ENCODE results near the gene CYB5A.
A peak's percentile ranks its signal among the peaks of the same experiment; 100 is the strongest.

The CYB5A gene

DNA sequence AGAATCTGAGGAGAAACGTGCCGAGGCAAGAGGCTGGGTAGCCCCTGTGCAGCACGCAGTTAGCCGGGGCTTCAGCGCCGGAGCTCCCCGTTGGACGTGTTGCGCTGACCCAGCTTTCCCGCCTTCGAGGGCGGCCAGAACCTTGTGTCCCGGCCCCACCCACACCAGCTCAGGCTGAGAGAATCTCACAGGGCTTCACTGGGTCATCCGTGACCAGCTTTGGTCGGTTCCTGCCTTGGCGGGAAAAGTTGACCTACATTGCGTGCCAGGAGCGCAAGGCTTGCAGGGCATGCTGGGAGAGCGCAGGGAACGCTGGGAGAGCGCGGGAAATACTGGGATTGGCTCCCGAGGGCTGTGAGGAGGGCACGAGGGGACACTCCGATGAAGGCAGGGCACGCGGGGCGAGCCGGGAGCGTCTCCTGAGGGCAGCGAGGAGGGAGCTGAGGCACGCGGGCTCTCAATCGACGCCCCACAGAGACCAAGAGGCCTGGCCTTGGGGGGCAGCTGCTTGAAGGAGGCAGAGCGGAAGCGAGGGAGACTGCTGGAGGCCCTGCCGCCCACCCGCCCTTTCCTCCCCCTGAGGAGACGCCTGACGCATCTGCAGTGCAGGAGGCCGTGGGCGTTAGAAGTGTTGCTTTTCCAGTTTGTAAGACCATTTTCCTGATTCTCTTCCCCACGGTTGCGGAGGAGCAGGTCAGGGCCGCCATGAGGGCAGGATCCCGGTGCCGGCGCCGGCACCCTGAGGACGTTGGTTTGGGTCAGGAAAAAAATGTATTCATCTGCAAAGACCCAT is 23.9 kb upstream of the CYB5A start, which contains the start of gene C18orf63:
TSS of gene C18orf63 (plus strand) at position 376 of the 793 bp plus-strand sequence. CDS start 2,027 bp downstream, outside the sequence.
- DNase-seq (ENCODE audit: low read depth, low spot score) = no peak
- in situ Hi-C loops (cut with HindIII; ENCODE audit: low sequenced_read_pairs) = no loop called here
- no peak within 1 kb of the TSS for H3K4me3 ChIP-seq (ENCODE audit: low read depth, low read length)
- TF ChIP-seq, protein P1, sequence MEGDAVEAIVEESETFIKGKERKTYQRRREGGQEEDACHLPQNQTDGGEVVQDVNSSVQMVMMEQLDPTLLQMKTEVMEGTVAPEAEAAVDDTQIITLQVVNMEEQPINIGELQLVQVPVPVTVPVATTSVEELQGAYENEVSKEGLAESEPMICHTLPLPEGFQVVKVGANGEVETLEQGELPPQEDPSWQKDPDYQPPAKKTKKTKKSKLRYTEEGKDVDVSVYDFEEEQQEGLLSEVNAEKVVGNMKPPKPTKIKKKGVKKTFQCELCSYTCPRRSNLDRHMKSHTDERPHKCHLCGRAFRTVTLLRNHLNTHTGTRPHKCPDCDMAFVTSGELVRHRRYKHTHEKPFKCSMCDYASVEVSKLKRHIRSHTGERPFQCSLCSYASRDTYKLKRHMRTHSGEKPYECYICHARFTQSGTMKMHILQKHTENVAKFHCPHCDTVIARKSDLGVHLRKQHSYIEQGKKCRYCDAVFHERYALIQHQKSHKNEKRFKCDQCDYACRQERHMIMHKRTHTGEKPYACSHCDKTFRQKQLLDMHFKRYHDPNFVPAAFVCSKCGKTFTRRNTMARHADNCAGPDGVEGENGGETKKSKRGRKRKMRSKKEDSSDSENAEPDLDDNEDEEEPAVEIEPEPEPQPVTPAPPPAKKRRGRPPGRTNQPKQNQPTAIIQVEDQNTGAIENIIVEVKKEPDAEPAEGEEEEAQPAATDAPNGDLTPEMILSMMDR (IDR thresholded peaks at IDR 0.05; ENCODE audit: low read depth, low read length) = no peak

DNA sequence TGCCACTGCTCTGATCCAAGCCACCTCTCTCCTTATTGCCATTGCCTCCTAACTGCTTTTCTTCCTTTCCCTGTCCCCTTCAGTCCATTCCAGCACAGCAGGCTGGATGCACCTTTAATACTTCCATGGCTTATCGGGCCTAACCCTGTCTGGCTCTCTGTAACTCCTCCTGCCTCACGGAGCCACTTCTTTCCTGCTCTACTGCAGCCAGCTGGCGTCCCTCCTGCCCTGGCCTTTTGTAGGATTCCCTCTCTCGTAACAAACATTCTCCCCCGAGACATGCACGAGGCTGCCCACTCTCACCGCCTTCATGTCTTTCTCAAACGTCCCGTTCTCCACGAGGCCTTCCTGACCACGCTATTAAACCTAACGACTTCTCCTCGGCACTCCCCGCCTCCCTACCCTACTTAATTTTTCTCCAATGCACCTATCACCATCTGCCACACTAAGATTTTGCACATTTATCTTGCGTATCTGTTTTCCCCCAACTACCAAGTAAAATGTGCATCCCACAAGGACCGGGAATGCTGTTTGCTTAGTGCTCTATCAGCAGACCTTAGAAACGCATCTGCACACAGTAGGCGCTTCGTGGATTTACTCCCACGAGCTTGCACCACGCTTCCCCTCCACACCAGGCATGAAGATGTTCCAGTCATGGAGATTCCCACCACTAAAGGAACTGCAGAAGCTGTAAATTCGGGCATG is 23.1 kb upstream of the CYB5A start:
- DNase-seq (ENCODE audit: low read depth, low spot score) = no peak
- H3K4me3 ChIP-seq (ENCODE audit: low read depth, low read length) = no peak overlapping the region
- in situ Hi-C loops (cut with HindIII; ENCODE audit: low sequenced_read_pairs) = no loop called here
- TF ChIP-seq, protein P1 (IDR thresholded peaks at IDR 0.05; ENCODE audit: low read depth, low read length) = no peak

DNA sequence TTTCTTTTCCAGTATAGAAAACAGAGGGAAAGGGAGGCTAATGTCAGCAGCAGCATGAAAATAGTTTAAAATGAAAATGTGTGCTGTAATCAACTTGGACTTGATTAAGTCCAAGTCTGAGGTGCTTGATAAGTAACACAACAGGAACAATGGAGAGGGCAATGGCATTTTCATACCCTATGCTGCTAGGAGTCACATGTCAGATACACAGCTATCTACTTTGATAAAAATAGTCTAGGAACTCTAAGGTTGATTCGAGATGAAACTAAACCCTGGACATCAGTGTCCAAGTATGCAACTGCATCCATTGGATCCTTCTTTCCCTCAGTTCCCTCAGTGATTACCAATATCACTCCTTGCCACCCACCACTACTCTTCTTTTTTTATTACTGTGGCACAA is 19.2 kb upstream of the CYB5A start:
- in situ Hi-C loops (cut with HindIII; ENCODE audit: low sequenced_read_pairs) = no loop called here
- H3K4me3 ChIP-seq (ENCODE audit: low read depth, low read length) = no peak overlapping the region
- no peak for DNase-seq (ENCODE audit: low read depth, low spot score)
- TF ChIP-seq, protein P1 (IDR thresholded peaks at IDR 0.05; ENCODE audit: low read depth, low read length) = no peak

DNA sequence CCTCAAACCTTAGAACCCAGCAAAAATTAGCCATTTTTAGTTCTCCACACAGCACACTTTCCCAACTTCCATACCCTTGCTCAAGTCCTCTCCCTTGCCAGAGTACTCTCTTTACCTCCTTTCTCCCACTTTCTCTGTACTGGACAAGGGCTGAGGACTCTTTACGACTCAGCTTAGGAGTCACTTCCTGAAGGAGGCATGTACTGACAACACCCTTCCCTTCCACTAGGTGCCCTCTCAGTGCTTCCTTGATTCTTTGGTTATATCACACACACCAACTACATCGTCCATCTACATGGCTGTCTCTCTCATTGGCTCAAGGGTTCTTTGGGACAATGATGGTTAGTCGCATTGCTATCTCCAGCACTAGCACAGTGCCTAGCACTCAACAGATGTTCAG is 18.6 kb upstream of the CYB5A start:
- H3K4me3 ChIP-seq (ENCODE audit: low read depth, low read length) = no peak overlapping the region
- in situ Hi-C loops (cut with HindIII; ENCODE audit: low sequenced_read_pairs) = no loop called here
- TF ChIP-seq, protein P1 (IDR thresholded peaks at IDR 0.05; ENCODE audit: low read depth, low read length) = peak; percentile 42
- peak; percentile 32 for DNase-seq (ENCODE audit: low read depth, low spot score)

DNA sequence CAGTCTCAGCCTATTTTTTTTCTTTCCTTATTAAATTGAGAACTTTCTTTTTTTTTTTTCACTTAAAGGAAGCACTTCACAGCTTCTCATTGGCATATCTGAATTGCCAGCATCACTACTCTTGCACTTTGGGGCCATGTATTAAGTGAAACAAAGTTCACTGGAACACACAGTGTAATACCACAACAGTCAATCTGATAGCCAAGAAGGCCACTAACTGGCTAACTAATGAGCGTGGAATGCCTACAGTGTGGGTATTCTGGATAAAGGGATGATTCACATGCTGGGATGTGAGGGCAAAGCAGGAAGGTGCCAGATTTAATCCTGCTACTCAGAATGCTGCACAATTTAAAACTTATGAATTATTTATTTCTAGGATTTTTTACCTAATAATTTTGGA is 12.2 kb upstream of the CYB5A start:
- in situ Hi-C loops (cut with HindIII; ENCODE audit: low sequenced_read_pairs) = no loop called here
- peak; percentile 43 for DNase-seq (ENCODE audit: low read depth, low spot score)
- H3K4me3 ChIP-seq (ENCODE audit: low read depth, low read length) = no peak overlapping the region
- TF ChIP-seq, protein P1 (IDR thresholded peaks at IDR 0.05; ENCODE audit: low read depth, low read length) = no peak

DNA sequence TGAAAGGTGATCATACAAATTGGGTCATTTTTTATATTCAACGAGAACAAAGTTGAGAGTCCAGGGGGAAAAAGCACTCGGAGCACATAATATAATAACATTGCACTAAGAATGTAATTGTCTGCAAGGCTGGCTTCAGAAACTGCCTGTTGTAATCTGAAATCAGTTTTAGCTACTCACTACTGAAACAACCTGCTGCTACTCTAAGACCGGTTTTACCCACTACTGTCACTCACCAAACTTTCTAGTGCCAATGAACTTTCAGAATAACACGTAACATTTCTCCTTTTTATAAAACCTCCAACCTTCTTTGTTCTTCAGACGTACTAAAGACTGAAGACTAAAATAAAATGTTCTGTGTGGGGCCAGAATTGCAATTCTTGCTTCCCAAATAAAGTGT is 11.5 kb upstream of the CYB5A start:
- in situ Hi-C loops (cut with HindIII; ENCODE audit: low sequenced_read_pairs) = no loop called here
- DNase-seq (ENCODE audit: low read depth, low spot score) = no peak
- TF ChIP-seq, protein P1 (IDR thresholded peaks at IDR 0.05; ENCODE audit: low read depth, low read length) = no peak
- H3K4me3 ChIP-seq (ENCODE audit: low read depth, low read length) = no peak overlapping the region
